HepG2 (cell line): Measurements from ENCODE around the gene CSNK1D. TPM values are rescaled to one million over a fixed set of nuclear protein-coding genes. Genes with fewer than 3 reads are reported as not detected.

ENCODE experiments used
- ESRRA ChIP-seq: sonication (generic); formaldehyde crosslinking; IDR thresholded peaks from 2 replicates; pipeline ENCODE4 v1.5.1; 2020; ENCODE audit warnings: mild to moderate bottlenecking, low read depth, missing genetic modification reagents
- FIP1L1 ChIP-seq: fragments of 200-400 bp; formaldehyde crosslinking; IDR thresholded peaks from 2 replicates; pipeline ENCODE4 v1.6.1; 2018; ENCODE audit warnings: low read depth, mild to moderate bottlenecking, low read length, moderate library complexity, borderline replicate concordance; ENCODE audit not compliant: insufficient read depth
- MEIS1 ChIP-seq: sonication (generic); formaldehyde crosslinking; IDR thresholded peaks from 2 replicates; pipeline ENCODE4 v1.9.0; 2021; ENCODE audit warnings: mild to moderate bottlenecking, missing genetic modification reagents, moderate library complexity, borderline replicate concordance
- NCOA5 ChIP-seq: sonication (generic); formaldehyde crosslinking; IDR thresholded peaks from 2 replicates; pipeline ENCODE4 v1.4.0; 2020; ENCODE audit warnings: missing genetic modification reagents
- NFATC3 ChIP-seq: sonication (generic); formaldehyde crosslinking; IDR thresholded peaks from 2 replicates; pipeline ENCODE4 v1.5.1; 2020; ENCODE audit warnings: mild to moderate bottlenecking, missing genetic modification reagents
- PAX8 ChIP-seq: sonication (generic); formaldehyde crosslinking; IDR thresholded peaks from 2 replicates; pipeline ENCODE4 v1.8.0; 2022; ENCODE audit warnings: mild to moderate bottlenecking, missing genetic modification reagents, borderline replicate concordance
- SP5 ChIP-seq: IDR thresholded peaks from 2 replicates; pipeline ENCODE4 v1.6.1; 2016; ENCODE audit warnings: low read depth, borderline replicate concordance
- STAT6 ChIP-seq: sonication (generic); formaldehyde crosslinking; IDR thresholded peaks from 2 replicates; pipeline ENCODE4 v1.4.0; 2020; ENCODE audit warnings: missing genetic modification reagents, mild to moderate bottlenecking, borderline replicate concordance
- TIGD3 ChIP-seq: sonication (generic); formaldehyde crosslinking; IDR thresholded peaks from 2 replicates; pipeline ENCODE4 v1.5.1; 2020; ENCODE audit warnings: mild to moderate bottlenecking, missing genetic modification reagents, borderline replicate concordance
- TSC22D2 ChIP-seq: sonication (generic); formaldehyde crosslinking; IDR thresholded peaks from 2 replicates; pipeline ENCODE4 v1.5.1; 2020; ENCODE audit warnings: missing genetic modification reagents, mild to moderate bottlenecking, borderline replicate concordance
- ZNF12 ChIP-seq: sonication (generic); formaldehyde crosslinking; IDR thresholded peaks from 2 replicates; pipeline ENCODE4 v1.5.0; 2020; ENCODE audit warnings: missing genetic modification reagents
- ZNF143 ChIP-seq: sonication (generic); formaldehyde crosslinking; IDR thresholded peaks from 2 replicates; pipeline ENCODE4 v1.4.0; 2020; ENCODE audit warnings: missing genetic modification reagents
- ZNF225 ChIP-seq: sonication (generic); formaldehyde crosslinking; IDR thresholded peaks from 2 replicates; pipeline ENCODE4 v1.4.0; 2020; ENCODE audit warnings: mild to moderate bottlenecking, missing genetic modification reagents
- ZNF33A ChIP-seq: sonication (generic); formaldehyde crosslinking; IDR thresholded peaks from 2 replicates; pipeline ENCODE4 v1.5.1; 2020; ENCODE audit warnings: missing genetic modification reagents, mild to moderate bottlenecking, moderate library complexity, borderline replicate concordance
- ZNF569 ChIP-seq: sonication (generic); formaldehyde crosslinking; IDR thresholded peaks from 2 replicates; pipeline ENCODE4 v1.5.0; 2020; ENCODE audit warnings: mild to moderate bottlenecking, missing genetic modification reagents, moderate library complexity, borderline replicate concordance
- ZNF614 ChIP-seq: IDR thresholded peaks from 2 replicates; pipeline ENCODE4 v1.6.1; 2018; ENCODE audit warnings: missing biosample characterization, missing genetic modification reagents, inconsistent platforms, borderline replicate concordance
- ZSCAN25 ChIP-seq: sonication (generic); formaldehyde crosslinking; IDR thresholded peaks from 2 replicates; pipeline ENCODE4 v1.8.0; 2022; ENCODE audit warnings: mild to moderate bottlenecking, missing genetic modification reagents
- polyA plus RNA-seq, 8 experiments: library from polyadenylated mRNA; depleted of rRNA in 3 of 8; stranded (reverse) in 7 of 8; unstranded in 1 of 8; fragments of >200 nt; fragmentation: Illumina TruSeq in 4 of 8; extraction: Trizol in 4 of 8; gene quantifications; 2 replicates each; pipeline versions ENCODE4 v1.2.1 to v1.2.3, GENCODE V29; 2011 to 2016; ENCODE audit warnings: low read depth in 4 of 8, missing spikeins in 1 of 8, mixed read lengths in 1 of 8; ENCODE audit not compliant: insufficient read depth in 1 of 8
- total RNA-seq, 5 experiments: library from RNA; depleted of rRNA; stranded (reverse); fragments of >200 nt; fragmentation: Illumina TruSeq; extraction: Trizol; gene quantifications; 2 replicates each; pipeline ENCODE4 v1.2.3, GENCODE V29; 2016; ENCODE audit warnings: low read depth in 1 of 5
- TF ChIP-seq, protein P1 (sequence below): sonication (generic); formaldehyde crosslinking; IDR thresholded peaks from 2 replicates; pipeline ENCODE4 v1.9.0; 2021; ENCODE audit warnings: mild to moderate bottlenecking, missing genetic modification reagents

Gene CSNK1D
- total and polyA plus RNA-seq, 2 of the 13 experiments (the other 11 are each of a cell fraction or from before 2014, with no cell fraction given): 31.5 to 128 TPM

GRCh38 chr17:82297714-82298537 lies 24.4 kb upstream of the CSNK1D start (continued):
- TF ChIP-seq, protein P1, sequence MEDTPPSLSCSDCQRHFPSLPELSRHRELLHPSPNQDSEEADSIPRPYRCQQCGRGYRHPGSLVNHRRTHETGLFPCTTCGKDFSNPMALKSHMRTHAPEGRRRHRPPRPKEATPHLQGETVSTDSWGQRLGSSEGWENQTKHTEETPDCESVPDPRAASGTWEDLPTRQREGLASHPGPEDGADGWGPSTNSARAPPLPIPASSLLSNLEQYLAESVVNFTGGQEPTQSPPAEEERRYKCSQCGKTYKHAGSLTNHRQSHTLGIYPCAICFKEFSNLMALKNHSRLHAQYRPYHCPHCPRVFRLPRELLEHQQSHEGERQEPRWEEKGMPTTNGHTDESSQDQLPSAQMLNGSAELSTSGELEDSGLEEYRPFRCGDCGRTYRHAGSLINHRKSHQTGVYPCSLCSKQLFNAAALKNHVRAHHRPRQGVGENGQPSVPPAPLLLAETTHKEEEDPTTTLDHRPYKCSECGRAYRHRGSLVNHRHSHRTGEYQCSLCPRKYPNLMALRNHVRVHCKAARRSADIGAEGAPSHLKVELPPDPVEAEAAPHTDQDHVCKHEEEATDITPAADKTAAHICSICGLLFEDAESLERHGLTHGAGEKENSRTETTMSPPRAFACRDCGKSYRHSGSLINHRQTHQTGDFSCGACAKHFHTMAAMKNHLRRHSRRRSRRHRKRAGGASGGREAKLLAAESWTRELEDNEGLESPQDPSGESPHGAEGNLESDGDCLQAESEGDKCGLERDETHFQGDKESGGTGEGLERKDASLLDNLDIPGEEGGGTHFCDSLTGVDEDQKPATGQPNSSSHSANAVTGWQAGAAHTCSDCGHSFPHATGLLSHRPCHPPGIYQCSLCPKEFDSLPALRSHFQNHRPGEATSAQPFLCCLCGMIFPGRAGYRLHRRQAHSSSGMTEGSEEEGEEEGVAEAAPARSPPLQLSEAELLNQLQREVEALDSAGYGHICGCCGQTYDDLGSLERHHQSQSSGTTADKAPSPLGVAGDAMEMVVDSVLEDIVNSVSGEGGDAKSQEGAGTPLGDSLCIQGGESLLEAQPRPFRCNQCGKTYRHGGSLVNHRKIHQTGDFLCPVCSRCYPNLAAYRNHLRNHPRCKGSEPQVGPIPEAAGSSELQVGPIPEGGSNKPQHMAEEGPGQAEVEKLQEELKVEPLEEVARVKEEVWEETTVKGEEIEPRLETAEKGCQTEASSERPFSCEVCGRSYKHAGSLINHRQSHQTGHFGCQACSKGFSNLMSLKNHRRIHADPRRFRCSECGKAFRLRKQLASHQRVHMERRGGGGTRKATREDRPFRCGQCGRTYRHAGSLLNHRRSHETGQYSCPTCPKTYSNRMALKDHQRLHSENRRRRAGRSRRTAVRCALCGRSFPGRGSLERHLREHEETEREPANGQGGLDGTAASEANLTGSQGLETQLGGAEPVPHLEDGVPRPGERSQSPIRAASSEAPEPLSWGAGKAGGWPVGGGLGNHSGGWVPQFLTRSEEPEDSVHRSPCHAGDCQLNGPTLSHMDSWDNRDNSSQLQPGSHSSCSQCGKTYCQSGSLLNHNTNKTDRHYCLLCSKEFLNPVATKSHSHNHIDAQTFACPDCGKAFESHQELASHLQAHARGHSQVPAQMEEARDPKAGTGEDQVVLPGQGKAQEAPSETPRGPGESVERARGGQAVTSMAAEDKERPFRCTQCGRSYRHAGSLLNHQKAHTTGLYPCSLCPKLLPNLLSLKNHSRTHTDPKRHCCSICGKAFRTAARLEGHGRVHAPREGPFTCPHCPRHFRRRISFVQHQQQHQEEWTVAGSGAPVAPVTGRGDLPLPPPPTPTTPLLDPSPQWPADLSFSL: 0 out of 2 replicates have a peak, but pooled peaks have one; percentile 48
- TF ChIP-seq SP5 (CRISPR knock-in tag): peak; percentile 21; the same call in 1 of the 2 replicates
- no peak for TF ChIP-seq STAT6 (CRISPR knock-in tag)
- no peak; the same call in 1 of the 2 replicates for TF ChIP-seq ZNF12 (CRISPR knock-in tag)
- peak; percentile 89; the same call in 1 of the 2 replicates for TF ChIP-seq ZNF225 (CRISPR knock-in tag)
- no peak for TF ChIP-seq ZNF569 (CRISPR knock-in tag)
- no peak for TF ChIP-seq ESRRA
- TF ChIP-seq FIP1L1: no peak
- no peak for TF ChIP-seq MEIS1 (CRISPR knock-in tag)
- peak; percentile 41; the same call in 1 of the 2 replicates for TF ChIP-seq ZNF143
- TF ChIP-seq ZNF614: peak; percentile 43; the same call in 1 of the 2 replicates
- peak; percentile 99 for TF ChIP-seq ZSCAN25
- no peak for TF ChIP-seq TIGD3
- TF ChIP-seq PAX8 (CRISPR knock-in tag): no peak
- TF ChIP-seq ZNF33A: no peak
- TF ChIP-seq NFATC3 (CRISPR knock-in tag): no peak
- no peak for TF ChIP-seq NCOA5
- TF ChIP-seq TSC22D2 (CRISPR knock-in tag): no peak
